ENCODE measurements around the gene AMN. TPM values are rescaled to one million over a fixed set of nuclear protein-coding genes. Genes with fewer than 3 reads are reported as not detected.
A peak's percentile ranks its signal among the peaks of the same experiment; 100 is the strongest.

The AMN gene
- total and polyA plus RNA-seq, 2 donors from 2014 or later: 58.0 to 121 TPM

DNA sequence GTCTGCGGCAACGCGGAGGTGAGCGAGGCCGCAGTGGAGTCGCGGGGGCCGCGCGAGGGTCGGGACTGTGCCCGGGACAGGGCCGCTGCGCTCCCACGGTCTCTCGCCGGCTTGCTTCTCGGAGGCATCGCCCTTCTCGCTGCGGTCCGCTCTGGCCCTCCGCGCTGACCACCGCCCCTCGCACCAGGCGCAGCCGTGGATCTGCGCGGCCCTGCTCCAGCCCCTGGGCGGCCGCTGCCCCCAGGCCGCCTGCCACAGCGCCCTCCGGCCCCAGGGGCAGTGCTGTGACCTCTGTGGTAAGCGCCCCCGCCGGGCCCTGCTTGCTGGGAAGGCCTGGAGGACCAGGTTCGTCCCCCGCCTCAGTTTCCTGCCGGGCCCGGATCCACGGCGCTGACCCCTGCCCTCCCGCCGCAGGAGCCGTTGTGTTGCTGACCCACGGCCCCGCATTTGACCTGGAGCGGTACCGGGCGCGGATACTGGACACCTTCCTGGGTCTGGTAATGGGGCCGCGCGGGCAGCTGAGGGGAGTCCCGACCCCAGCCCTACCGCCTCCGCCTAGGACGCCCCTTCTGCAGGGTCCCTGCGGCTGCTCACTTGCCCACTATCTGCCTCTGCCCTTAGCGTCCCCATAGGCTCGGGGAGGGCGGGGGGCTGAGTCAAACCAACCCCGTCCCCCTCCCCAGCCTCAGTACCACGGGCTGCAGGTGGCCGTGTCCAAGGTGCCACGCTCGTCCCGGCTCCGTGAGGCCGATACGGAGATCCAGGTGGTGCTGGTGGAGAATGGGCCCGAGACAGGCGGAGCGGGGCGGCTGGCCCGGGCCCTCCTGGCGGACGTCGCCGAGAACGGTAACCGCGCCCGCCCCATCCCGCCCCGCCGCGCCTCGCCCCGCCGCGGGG lies 7.0 kb downstream of the AMN start:
- Histone ChIP-seq H3K27me3 (ENCODE audit: control insufficient read depth, insufficient read depth, low read length) (peaks cover 9% of the 10 kb centered on the region), H3K4me3 (ENCODE audit: low read length in 3 of 3) (peak overlapping the region in 1 of 3 donors; percentile 39), H3K36me3 (ENCODE audit: control insufficient read depth in 2 of 3, insufficient read depth in 3 of 3, low read length in 3 of 3) (peaks cover 0 to 10% (median 5%) of the 10 kb centered on the region in 3 donors), H3K9me3 (ENCODE audit: control insufficient read depth in 2 of 3, insufficient read depth in 1 of 3, low read length in 3 of 3) (no peaks in the 10 kb centered on the region), H3K9ac (ENCODE audit: low read length in 3 of 3) (no peak overlapping the region), H3K4me1 (ENCODE audit: control insufficient read depth in 2 of 3, insufficient read depth in 2 of 3, low read depth in 1 of 3, low read length in 3 of 3) (peaks cover 0 to 12% (median 0%) of the 10 kb centered on the region in 3 donors), H3K27ac (ENCODE audit: low read depth in 2 of 2, low read length in 2 of 2) (no peak overlapping the region)
- TF ChIP-seq, protein P1, sequence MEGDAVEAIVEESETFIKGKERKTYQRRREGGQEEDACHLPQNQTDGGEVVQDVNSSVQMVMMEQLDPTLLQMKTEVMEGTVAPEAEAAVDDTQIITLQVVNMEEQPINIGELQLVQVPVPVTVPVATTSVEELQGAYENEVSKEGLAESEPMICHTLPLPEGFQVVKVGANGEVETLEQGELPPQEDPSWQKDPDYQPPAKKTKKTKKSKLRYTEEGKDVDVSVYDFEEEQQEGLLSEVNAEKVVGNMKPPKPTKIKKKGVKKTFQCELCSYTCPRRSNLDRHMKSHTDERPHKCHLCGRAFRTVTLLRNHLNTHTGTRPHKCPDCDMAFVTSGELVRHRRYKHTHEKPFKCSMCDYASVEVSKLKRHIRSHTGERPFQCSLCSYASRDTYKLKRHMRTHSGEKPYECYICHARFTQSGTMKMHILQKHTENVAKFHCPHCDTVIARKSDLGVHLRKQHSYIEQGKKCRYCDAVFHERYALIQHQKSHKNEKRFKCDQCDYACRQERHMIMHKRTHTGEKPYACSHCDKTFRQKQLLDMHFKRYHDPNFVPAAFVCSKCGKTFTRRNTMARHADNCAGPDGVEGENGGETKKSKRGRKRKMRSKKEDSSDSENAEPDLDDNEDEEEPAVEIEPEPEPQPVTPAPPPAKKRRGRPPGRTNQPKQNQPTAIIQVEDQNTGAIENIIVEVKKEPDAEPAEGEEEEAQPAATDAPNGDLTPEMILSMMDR (IDR thresholded peaks at IDR 0.05; ENCODE audit: borderline replicate concordance, extremely low read depth, insufficient read depth): no peak
- DNase-seq (peak in 3 of 5 donors; percentile 14 to 75 (median 63)), FAIRE-seq (no peak)
- intact Hi-C loops (cut with DNase I): no loop called here

DNA sequence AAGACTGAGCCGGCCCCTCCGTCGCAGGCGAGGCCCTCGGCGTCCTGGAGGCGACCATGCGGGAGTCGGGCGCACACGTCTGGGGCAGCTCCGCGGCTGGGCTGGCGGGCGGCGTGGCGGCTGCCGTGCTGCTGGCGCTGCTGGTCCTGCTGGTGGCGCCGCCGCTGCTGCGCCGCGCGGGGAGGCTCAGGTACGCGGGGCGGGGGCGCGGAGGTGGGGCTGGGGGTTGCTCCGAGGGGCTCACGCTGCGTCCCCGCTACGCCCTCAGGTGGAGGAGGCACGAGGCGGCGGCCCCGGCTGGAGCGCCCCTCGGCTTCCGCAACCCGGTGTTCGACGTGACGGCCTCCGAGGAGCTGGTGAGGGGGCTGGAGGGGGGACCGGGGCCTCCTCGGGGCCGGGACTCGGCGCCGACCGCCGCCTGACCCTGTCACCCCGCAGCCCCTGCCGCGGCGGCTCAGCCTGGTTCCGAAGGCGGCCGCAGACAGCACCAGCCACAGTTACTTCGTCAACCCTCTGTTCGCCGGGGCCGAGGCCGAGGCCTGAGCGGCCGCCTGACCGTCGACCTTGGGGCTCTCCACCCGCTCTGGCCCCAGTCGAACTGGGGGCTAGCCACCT lies 7.8 kb downstream of the AMN start:
- Histone ChIP-seq H3K9ac (ENCODE audit: low read length in 3 of 3) (no peak overlapping the region), H3K9me3 (ENCODE audit: control insufficient read depth in 2 of 3, insufficient read depth in 1 of 3, low read length in 3 of 3) (no peaks in the 10 kb centered on the region), H3K27me3 (ENCODE audit: control insufficient read depth, insufficient read depth, low read length) (peaks cover 5% of the 10 kb centered on the region), H3K4me3 (ENCODE audit: low read length in 3 of 3) (no peak overlapping the region), H3K36me3 (ENCODE audit: control insufficient read depth in 2 of 3, insufficient read depth in 3 of 3, low read length in 3 of 3) (peaks cover 0 to 10% (median 5%) of the 10 kb centered on the region in 3 donors), H3K27ac (ENCODE audit: low read depth in 2 of 2, low read length in 2 of 2) (no peak overlapping the region), H3K4me1 (ENCODE audit: control insufficient read depth in 2 of 3, insufficient read depth in 2 of 3, low read depth in 1 of 3, low read length in 3 of 3) (peaks cover 0 to 12% (median 0%) of the 10 kb centered on the region in 3 donors)
- DNase-seq (peak; percentile 44 to 78 (median 58)), FAIRE-seq (no peak)
- intact Hi-C loops (cut with DNase I): no loop called here
- TF ChIP-seq, protein P1 (IDR thresholded peaks at IDR 0.05; ENCODE audit: borderline replicate concordance, extremely low read depth, insufficient read depth): no peak

- Histone ChIP-seq H3K36me3 (ENCODE audit: control insufficient read depth in 2 of 3, insufficient read depth in 3 of 3, low read length in 3 of 3) (peaks cover 0 to 10% (median 5%) of the 10 kb centered on the region in 3 donors), H3K4me1 (ENCODE audit: control insufficient read depth in 2 of 3, insufficient read depth in 2 of 3, low read depth in 1 of 3, low read length in 3 of 3) (peaks cover 0 to 12% (median 0%) of the 10 kb centered on the region in 3 donors), H3K9me3 (ENCODE audit: control insufficient read depth in 2 of 3, insufficient read depth in 1 of 3, low read length in 3 of 3) (no peaks in the 10 kb centered on the region), H3K27me3 (ENCODE audit: control insufficient read depth, insufficient read depth, low read length) (peaks cover 5% of the 10 kb centered on the region), H3K27ac (ENCODE audit: low read depth in 2 of 2, low read length in 2 of 2) (no peak overlapping the region), H3K4me3 (ENCODE audit: low read length in 3 of 3) (no peak overlapping the region), H3K9ac (ENCODE audit: low read length in 3 of 3) (no peak overlapping the region)
- FAIRE-seq: no peak
- TF ChIP-seq, protein P1 (IDR thresholded peaks at IDR 0.05; ENCODE audit: borderline replicate concordance, extremely low read depth, insufficient read depth): no peak
- intact Hi-C loops (cut with DNase I): no loop called here
- peak in 4 of 5 donors; percentile 29 to 87 (median 51) for DNase-seq
Observed at GRCh38 chr14:102930753-102931579, 8.5 kb downstream of the AMN start.

All from kidney (tissue), 14 donors.